SHP77 treated with DMSO at 0.1 percent for 48 hours (cell line): ENCODE data around the gene HPS6.

Experiments used
- DNase-seq: peaks from one replicate; lab custom pipeline; 2025; lab: John Stamatoyannopoulos, UW

The HPS6 gene

GRCh38 chr10:102069071-102069470 is 3.9 kb downstream of the HPS6 start:
- no peak for DNase-seq

DNA sequence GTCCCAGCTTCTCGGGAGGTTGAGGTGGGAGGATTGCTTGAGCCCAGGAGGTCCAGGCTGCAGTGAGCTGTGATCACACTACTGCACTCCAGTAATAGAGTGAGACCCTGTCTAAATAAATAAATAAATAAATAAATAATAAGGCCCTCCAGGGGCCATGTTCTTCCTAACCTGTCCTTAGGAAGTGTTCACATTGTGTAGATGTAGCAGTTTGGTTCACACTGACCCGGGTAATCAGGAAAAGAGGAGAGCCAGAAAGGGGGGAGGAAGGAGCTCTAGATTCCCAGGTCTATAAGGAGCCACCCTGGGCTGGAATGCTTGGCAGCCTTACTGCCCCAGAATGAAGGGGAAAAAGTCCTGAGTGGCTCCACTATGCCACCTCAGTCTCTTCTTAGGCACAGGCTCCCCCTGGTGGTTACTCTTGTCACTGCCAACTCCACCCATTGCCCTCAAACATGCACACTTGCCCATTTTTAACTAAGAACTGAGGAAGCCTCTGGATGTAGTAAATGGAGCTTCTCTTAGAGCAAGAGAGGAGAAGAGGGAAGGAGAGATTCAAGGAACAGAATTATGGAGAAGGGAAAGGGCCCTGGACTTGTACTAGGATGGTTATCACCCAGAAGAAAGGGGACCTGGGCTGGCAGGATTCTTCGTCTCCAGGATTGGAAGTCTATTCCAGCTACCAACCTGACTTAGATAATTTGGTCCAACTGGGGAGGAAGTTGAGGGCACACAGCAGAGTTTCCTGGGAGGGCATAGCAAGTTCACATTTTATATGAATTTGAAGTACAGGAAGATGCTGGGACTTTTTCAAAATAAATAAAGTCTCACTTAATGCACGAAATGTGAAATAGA is 7.8 kb downstream of the HPS6 start:
- DNase-seq = peak; percentile 26

DNA sequence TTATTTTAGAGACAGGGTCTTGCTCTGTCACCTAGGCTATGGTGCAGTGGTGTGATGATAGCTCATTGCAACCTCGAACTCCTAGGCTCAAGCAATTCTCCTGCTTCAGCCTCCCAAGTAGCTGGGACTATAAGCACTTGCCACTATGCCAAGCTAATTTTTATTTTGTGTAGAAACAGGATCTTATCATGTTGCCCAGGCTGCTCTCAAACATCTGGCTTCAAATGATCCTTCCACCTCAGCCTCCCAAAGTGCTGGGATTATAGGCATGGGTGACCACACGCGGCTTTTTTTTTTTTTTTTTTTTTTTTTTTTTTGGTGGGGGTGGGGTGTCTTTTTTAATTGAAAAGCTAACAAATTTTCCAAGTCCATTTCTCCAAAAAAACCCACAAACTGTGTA is 18.4 kb downstream of the HPS6 start:
- no peak for DNase-seq

DNA sequence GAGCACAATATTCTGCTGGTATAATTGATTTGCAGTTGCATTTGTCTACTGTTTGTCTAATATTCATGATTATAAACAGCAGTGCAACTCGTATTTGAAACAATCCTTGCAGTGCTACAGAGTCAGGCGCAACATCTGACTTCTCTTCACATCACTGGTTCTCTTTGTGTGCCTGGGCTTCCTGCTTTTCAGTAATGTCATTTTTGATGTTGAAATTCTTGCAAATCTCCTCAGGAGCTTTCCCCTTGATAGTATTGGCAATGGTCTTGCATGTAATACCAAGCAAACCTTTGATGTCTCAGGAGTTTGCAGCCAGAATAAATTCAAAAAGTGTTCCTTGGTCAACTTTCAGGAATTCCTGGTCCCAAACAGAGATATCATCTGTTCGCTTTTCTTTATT is 20.2 kb downstream of the HPS6 start:
- no peak for DNase-seq

GRCh38 chr10:102086196-102086595 is 21.0 kb downstream of the HPS6 start:
- DNase-seq = no peak

DNA sequence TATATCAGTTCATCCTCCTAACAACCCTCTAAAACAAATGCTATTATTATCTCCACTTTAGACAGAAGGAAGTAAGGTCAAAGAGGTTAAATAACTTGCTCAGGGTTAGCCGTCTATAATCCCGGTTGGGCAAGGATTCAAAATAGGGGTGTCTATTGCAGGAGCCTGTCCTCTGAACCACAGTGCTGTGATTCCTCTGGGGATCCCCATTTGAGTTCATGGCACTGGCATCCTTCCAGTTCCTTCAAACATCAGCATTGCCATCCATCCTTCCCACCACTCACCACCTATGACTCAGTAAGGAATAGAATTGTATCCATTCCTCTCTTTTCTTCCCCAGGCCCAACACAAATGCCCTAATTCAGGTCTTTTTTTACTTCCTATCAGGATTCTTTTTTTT is 25.6 kb downstream of the HPS6 start:
- DNase-seq = no peak

GRCh38 chr10:102096449-102096848 is 31.3 kb downstream of the HPS6 start:
- DNase-seq = no peak

- no peak for DNase-seq
Observed at GRCh38 chr10:102101152-102101551, 36.0 kb downstream of the HPS6 start.

GRCh38 chr10:102102421-102102820 is 37.3 kb downstream of the HPS6 start:
- DNase-seq = no peak

GRCh38 chr10:102106998-102107397 is 41.8 kb downstream of the HPS6 start:
- no peak for DNase-seq

GRCh38 chr10:102109166-102110116 is 44.3 kb downstream of the HPS6 start:
- DNase-seq = no peak

GRCh38 chr10:102111276-102111675 is 46.1 kb downstream of the HPS6 start:
- DNase-seq = no peak

- DNase-seq = no peak
Observed at GRCh38 chr10:102112210-102112817, 47.2 kb downstream of the HPS6 start.

- DNase-seq = no peak
Observed at GRCh38 chr10:102113261-102113955, 48.3 kb downstream of the HPS6 start.

DNA sequence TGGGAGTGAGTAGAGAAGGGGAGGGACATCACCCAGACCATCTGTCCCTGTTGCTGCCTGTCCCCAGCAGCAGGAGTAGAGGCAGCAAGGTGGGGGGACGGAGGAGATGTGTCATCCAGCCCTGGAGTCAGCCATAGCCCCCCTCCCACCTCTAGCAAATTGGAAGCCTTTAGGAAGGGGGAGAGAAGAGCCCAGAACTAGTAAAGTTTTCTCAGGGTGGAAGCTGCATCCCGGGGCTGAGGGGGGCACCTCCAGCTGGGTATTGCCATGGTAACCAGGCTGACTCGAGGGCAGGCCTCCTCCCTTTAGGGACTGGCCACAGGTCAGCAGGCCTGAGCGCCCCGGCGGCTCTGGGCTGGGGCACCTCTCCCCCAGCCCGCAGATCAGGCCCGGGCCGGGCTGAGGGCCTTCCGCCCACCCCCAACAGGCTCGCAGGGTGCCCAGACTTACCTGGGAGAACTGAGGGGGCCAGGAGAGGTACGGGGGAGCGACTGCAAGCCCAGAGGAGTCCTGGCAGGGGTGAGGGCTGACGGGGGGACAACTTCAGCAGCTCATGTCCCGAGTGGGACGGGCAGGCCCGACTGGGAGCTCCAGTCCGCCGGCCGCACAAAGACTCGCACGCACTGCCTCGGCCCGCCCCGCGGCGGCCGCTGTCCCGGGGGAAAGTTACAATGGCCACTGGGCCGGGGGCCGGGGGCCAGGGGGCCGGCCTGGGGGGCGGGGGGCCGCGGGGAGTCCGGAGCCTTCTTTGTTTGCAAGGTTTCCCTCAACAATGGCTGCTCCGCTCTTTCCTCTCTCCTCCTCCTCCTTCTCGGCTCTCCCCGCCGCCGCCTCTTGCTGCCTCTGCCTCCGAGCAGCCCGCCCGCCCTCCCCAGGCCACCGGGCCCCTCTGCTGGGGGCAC is 49.1 kb downstream of the HPS6 start:
- DNase-seq = no peak

GRCh38 chr10:102114861-102115618 is 49.9 kb downstream of the HPS6 start:
- DNase-seq = peak; percentile 39

- DNase-seq = no peak
Observed at GRCh38 chr10:102115775-102116174, 50.6 kb downstream of the HPS6 start.

- no peak for DNase-seq
Observed at GRCh38 chr10:102116656-102117055, 51.5 kb downstream of the HPS6 start.
